LNCAP (cell line): Measurements from ENCODE around the gene NRG2.
A peak's percentile ranks its signal among the peaks of the same experiment; 100 is the strongest.

ENCODE experiments used
- CTCF ChIP-seq: fragments of 450-650 bp; IDR thresholded peaks from 2 replicates; pipeline ENCODE4 v1.5.1; 2017; ENCODE audit warnings: mild to moderate bottlenecking

The NRG2 gene

DNA sequence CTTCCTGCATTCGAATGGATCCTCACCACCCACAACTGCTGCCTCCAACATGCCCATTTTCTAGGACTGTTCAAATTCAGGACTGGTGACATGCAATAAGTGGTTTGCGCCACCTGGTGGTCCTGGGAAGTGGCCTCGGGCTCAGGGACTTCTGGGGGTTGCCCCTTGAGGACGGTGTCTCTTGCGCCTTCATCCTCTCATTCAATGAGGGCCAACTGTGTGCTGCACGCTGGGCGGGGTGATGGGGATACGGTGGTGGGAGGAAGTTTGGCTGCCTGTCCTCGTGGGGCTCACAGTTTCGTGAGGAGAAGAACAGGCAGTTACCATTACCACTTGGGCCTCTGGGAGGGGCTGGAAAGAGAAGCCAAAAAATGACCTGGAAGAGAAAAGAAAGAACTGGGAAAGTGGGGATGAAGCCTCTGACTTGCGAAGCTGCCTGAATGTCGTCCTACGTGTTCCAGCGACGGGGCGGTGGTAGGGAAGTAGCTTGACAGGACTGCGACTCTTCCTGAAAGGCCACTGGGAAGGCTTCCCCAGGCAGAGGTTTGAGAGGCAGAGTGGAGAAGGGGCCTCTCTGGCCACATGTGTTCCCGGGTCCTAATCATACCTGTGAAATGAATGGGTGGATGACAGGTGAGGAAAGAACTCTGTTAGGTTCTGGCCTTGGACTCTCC is 198.5 kb downstream of the NRG2 start:
- TF ChIP-seq CTCF: peak; percentile 81

DNA sequence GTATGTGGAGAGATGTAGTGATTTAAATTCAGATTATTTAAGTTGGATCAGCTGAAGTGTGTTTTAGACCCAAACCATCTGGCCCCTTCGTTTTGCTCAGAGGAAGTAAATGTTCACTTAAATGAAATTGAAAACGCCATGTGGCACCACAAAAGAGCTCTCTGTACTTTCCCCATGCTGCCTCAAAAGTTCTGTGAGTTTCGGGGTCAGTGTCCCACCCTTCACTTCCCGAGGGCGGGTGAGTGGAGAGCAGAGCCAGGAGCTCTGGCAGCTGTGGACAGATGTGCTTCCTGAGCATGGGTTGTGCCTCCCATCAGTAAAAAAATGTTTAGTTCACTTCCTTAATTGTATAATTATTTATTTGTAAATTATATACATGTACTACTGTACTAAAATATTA is 199.1 kb downstream of the NRG2 start:
- no peak for TF ChIP-seq CTCF

DNA sequence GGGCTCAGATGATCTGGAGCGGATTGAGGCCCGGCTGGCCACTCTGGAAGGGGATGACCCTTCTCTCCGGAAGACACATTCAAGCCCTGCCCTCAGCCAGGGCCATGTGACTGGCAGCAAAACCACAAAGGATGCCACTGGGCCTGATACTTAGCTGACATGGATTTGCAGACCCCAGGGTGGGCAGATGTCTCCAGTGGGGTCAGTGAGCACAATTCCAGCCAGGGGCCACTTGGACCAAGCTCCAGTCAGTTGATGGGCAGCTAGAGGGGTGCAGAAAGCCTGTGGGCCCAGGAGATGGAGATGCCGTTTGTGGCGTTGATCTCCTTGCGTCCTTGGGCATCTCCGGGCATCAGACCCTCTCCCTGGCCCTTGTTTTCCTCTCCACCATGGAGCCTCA is 200.8 kb downstream of the NRG2 start:
- TF ChIP-seq CTCF: no peak

GRCh38 chr5:139841549-139841948 is 201.6 kb downstream of the NRG2 start:
- TF ChIP-seq CTCF: no peak

- TF ChIP-seq CTCF: no peak
These were observed 203.2 kb downstream of the NRG2 start for GRCh38 chr5:139839918-139840317.

GRCh38 chr5:139839232-139839815 is 203.8 kb downstream of the NRG2 start:
- TF ChIP-seq CTCF: no peak

DNA sequence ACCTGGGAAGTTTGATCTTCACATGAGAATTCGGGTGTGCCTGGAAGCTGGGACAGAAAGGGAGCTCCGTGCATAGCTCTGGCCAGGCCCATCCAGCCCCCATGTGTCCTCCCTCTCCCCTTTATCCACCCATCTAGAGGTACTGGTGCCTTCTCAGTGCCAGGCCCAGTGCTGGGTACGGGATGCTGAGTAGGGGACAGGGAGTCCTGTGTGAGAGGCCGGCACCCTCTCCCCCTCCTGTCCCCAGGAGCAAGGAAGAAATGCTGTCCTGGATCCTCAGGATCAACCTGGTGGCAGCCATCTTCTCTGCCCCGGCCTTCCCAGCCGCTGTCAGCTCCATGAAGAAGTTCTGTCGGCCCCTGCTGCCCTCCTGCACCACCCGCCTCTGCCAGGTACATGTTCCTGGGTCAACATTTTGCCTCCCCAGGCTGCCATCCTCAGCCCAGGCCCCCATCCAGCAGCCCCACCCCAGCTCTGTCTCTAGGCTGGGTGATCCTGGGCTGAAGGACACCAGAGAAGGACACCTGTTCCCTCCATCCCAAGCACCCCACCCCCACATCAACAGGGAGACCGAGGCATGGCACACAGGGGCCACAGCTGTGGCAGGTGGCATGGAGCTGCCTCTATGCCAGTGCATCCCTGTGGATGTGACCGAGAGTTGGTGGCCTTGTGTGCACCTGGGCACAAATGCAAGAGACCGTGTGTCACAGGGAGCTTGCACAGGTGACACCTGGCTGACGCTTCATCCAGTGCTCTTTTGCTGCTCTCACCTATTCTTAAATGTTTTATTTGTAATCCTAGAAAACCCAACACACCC is 204.5 kb downstream of the NRG2 start:
- TF ChIP-seq CTCF: no peak
